H9 (cell line): ENCODE data around the gene BMP3. TPM values are rescaled to one million over a fixed set of nuclear protein-coding genes. Genes with fewer than 3 reads are reported as not detected.

Source experiments
- DNase-seq: peaks from one replicate; pipeline ENCODE4 v3.0.0-alpha.2; 2017
- H2AFZ ChIP-seq: one replicate; pipeline ENCODE4 v1.6.1; 2013; ENCODE audit warnings: mild to moderate bottlenecking, low read length, control low read depth, moderate library complexity
- H2AK5ac ChIP-seq: 2 replicates; pipeline ENCODE4 v1.6.1; 2013; ENCODE audit warnings: low read length, control low read depth, mixed read lengths; ENCODE audit not compliant: insufficient read length
- H2BK120ac ChIP-seq: one replicate; pipeline ENCODE4 v1.6.1; 2013; ENCODE audit warnings: low read depth, mild to moderate bottlenecking, low read length, control low read depth, inconsistent platforms; ENCODE audit not compliant: poor library complexity, severe bottlenecking
- H2BK12ac ChIP-seq: 2 replicates; pipeline ENCODE4 v1.6.1; 2013; ENCODE audit warnings: low read length, control low read depth, mixed read lengths, low read depth; ENCODE audit not compliant: insufficient read length
- H2BK15ac ChIP-seq: 2 replicates; pipeline ENCODE4 v1.6.1; 2013; ENCODE audit warnings: low read depth, low read length, control low read depth
- H2BK20ac ChIP-seq: one replicate; pipeline ENCODE4 v1.6.1; 2013; ENCODE audit warnings: low read depth, mild to moderate bottlenecking, low read length, control low read depth, inconsistent platforms; ENCODE audit not compliant: poor library complexity, severe bottlenecking
- H2BK5ac ChIP-seq: 2 replicates; pipeline ENCODE4 v1.6.1; 2013; ENCODE audit warnings: low read length, control low read depth, mixed read lengths; ENCODE audit not compliant: insufficient read length
- H3K14ac ChIP-seq: 2 replicates; pipeline ENCODE4 v1.6.1; 2013; ENCODE audit warnings: low read length, control low read depth; ENCODE audit not compliant: insufficient read depth
- H3K18ac ChIP-seq: 2 replicates; pipeline ENCODE4 v1.6.1; 2013; ENCODE audit warnings: low read depth, mild to moderate bottlenecking, mixed read lengths, low read length, control low read depth; ENCODE audit not compliant: insufficient read length
- H3K23ac ChIP-seq: 2 replicates; pipeline ENCODE4 v1.6.1; 2013; ENCODE audit warnings: low read length, control low read depth, mixed read lengths, low read depth; ENCODE audit not compliant: insufficient read length
- H3K23me2 ChIP-seq: 2 replicates; pipeline ENCODE4 v1.6.1; 2013; ENCODE audit warnings: low read depth, mild to moderate bottlenecking, mixed read lengths, low read length, control low read depth; ENCODE audit not compliant: insufficient read length, poor library complexity, severe bottlenecking
- H3K27ac ChIP-seq: 2 replicates; pipeline ENCODE4 v1.5.1; 2013; ENCODE audit warnings: low read length, control low read depth, mixed read lengths, low read depth; ENCODE audit not compliant: insufficient read length
- H3K27me3 ChIP-seq: 2 replicates; pipeline ENCODE4 v1.6.1; 2013; ENCODE audit warnings: low read length, control low read depth, inconsistent platforms; ENCODE audit not compliant: insufficient read depth
- H3K4ac ChIP-seq: 2 replicates; pipeline ENCODE4 v1.6.1; 2013; ENCODE audit warnings: low read depth, mild to moderate bottlenecking, control low read depth, inconsistent platforms, low read length, moderate library complexity
- H3K4me1 ChIP-seq: 2 replicates; pipeline ENCODE4 v1.6.1; 2013; ENCODE audit warnings: low read length, control low read depth, inconsistent platforms; ENCODE audit not compliant: insufficient read depth
- H3K4me2 ChIP-seq: 2 replicates; pipeline ENCODE4 v1.6.1; 2013; ENCODE audit warnings: low read length, control low read depth, mixed read lengths; ENCODE audit not compliant: insufficient read length, insufficient read depth
- H3K56ac ChIP-seq: 2 replicates; pipeline ENCODE4 v1.6.1; 2013; ENCODE audit warnings: low read depth, mild to moderate bottlenecking, mixed read lengths, low read length, control low read depth; ENCODE audit not compliant: insufficient read length
- H3K79me1 ChIP-seq: 2 replicates; pipeline ENCODE4 v1.6.1; 2013; ENCODE audit warnings: low read depth, mild to moderate bottlenecking, moderate library complexity, low read length, control low read depth, inconsistent platforms; ENCODE audit not compliant: insufficient read depth, poor library complexity, severe bottlenecking
- H3K79me2 ChIP-seq: 2 replicates; pipeline ENCODE4 v1.6.1; 2013; ENCODE audit warnings: low read length, control low read depth, inconsistent platforms; ENCODE audit not compliant: insufficient read depth
- H3K9ac ChIP-seq: 2 replicates; pipeline ENCODE4 v1.6.1; 2013; ENCODE audit warnings: low read length, control low read depth, mixed read lengths; ENCODE audit not compliant: insufficient read length; ENCODE audit errors: extremely low read depth
- H3K9me3 ChIP-seq: one replicate; pipeline ENCODE4 v1.6.1; 2013; ENCODE audit warnings: low read depth, low read length, inconsistent platforms; ENCODE audit not compliant: control insufficient read depth
- H3T11ph ChIP-seq: one replicate; pipeline ENCODE4 v1.6.1; 2013; ENCODE audit warnings: mild to moderate bottlenecking, low read length, control low read depth, inconsistent platforms
- H4K20me1 ChIP-seq: one replicate; pipeline ENCODE4 v1.6.1; 2013; ENCODE audit not compliant: control insufficient read depth, insufficient read length, insufficient read depth
- H4K5ac ChIP-seq: 2 replicates; pipeline ENCODE4 v1.6.1; 2013; ENCODE audit warnings: low read depth, mild to moderate bottlenecking, mixed read lengths, low read length, control low read depth; ENCODE audit not compliant: insufficient read length
- H4K8ac ChIP-seq: replicated peaks from 2 replicates; pipeline ENCODE4 v1.6.1; 2013; ENCODE audit warnings: low read length, control low read depth, mixed read lengths, low read depth; ENCODE audit not compliant: insufficient read length
- H4K91ac ChIP-seq: 2 replicates; pipeline ENCODE4 v1.6.1; 2013; ENCODE audit warnings: low read depth, mild to moderate bottlenecking, moderate library complexity, mixed read lengths, low read length, control low read depth; ENCODE audit not compliant: insufficient read length
- H3K27ac Mint-ChIP-seq, 3 experiments: 2 replicates in 2 of 3; 3 replicates in 1 of 3; pipeline ENCODE4 v1.8.0; 2020 to 2021; ENCODE audit warnings: mixed read lengths in 3 of 3, mild to moderate bottlenecking in 1 of 3, moderate library complexity in 1 of 3
- H3K27me3 Mint-ChIP-seq: 2 replicates; pipeline ENCODE4 v1.8.0; 2021; ENCODE audit warnings: low read depth, mild to moderate bottlenecking, moderate library complexity, mixed read lengths
- H3K36me3 Mint-ChIP-seq, 3 experiments: 2 replicates in 2 of 3; 3 replicates in 1 of 3; pipeline ENCODE4 v1.8.0; 2020 to 2021; ENCODE audit warnings: low read depth in 3 of 3, mixed read lengths in 3 of 3; ENCODE audit not compliant: insufficient read depth in 1 of 3
- H3K4me1 Mint-ChIP-seq, 2 experiments: 2 replicates each; pipeline ENCODE4 v1.8.0; 2020; ENCODE audit warnings: mixed read lengths in 2 of 2
- H3K4me3 Mint-ChIP-seq, 2 experiments: 2 replicates in 1 of 2; 3 replicates in 1 of 2; pipeline ENCODE4 v1.8.0; 2020 to 2021; ENCODE audit warnings: mild to moderate bottlenecking in 2 of 2, mixed read lengths in 2 of 2, moderate library complexity in 1 of 2
- H3K9me3 Mint-ChIP-seq, 2 experiments: 2 replicates in 1 of 2; 3 replicates in 1 of 2; pipeline ENCODE4 v1.8.0; 2020; ENCODE audit warnings: mild to moderate bottlenecking in 2 of 2, mixed read lengths in 2 of 2, moderate library complexity in 1 of 2
- WGBS: extraction: QIAGEN DNeasy Blood & Tissue Kit; methylation state at CpG from one replicate; pipeline ENCODE4 v1.1.7; 2013; ENCODE audit warnings: missing lambda C conversion rate, low lambda C conversion rate, mixed read lengths; ENCODE audit not compliant: insufficient read length; ENCODE audit errors: extremely low coverage; 5-methylcytosine and 5-hydroxymethylcytosine counted together
- total RNA-seq: library from RNA; stranded (reverse); gene quantifications from 2 replicates; pipeline ENCODE4 v1.2.1, GENCODE V29; 2021
- TF ChIP-seq, protein P1 (sequence below): fragments of 200-600 bp; sonication (generic); conservative IDR thresholded peaks from 3 replicates; pipeline ENCODE4 v1.8.0; 2021; ENCODE audit warnings: antibody characterized with exemption, mild to moderate bottlenecking

Gene BMP3
- total RNA-seq, 1 experiment from 2014 or later = not detected

DNA sequence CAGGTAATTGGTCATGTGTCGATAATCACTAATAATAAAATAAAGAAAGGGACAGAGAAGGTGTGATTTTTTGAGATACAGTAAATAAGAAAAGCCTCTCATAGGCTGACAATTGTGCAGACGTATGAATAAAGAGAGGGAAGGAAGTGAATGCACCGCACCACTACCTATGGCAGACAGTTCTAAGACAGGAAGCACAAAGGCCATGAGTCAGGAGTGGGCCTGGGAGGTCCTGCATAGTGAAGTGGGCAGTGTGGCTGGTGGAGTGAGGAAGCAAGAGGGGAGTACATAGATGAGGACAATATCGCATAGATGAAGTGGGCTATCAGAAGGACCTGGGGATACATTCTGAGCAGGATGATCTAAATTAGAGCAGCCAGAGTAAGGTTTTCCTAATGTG is 75.6 kb downstream of the BMP3 start:
- Histone ChIP-seq H3K9ac (no peak overlapping the region), H2AFZ (no peak overlapping the region), H3K23me2 (no peaks in the 10 kb centered on the region), H3T11ph (no peak overlapping the region), H2BK20ac (no peak overlapping the region), H3K27ac (no peak overlapping the region), H4K91ac (no peak overlapping the region), H4K5ac (no peak overlapping the region), H2BK5ac (no peak overlapping the region), H2BK12ac (no peak overlapping the region), H3K79me1 (no peaks in the 10 kb centered on the region), H3K4me2 (no peak overlapping the region), H2BK120ac (no peak overlapping the region), H3K9me3 (no peaks in the 10 kb centered on the region), H3K79me2 (no peaks in the 10 kb centered on the region), H3K23ac (no peak overlapping the region), H4K8ac (no peak overlapping the region), H2AK5ac (no peak overlapping the region), H3K4ac (no peak overlapping the region), H3K56ac (no peak overlapping the region), H2BK15ac (no peak overlapping the region), H3K14ac (no peak overlapping the region), H3K4me1 (no peaks in the 10 kb centered on the region), H3K18ac (no peak overlapping the region), H3K27me3 (no peaks in the 10 kb centered on the region), H4K20me1 (no peaks in the 10 kb centered on the region)
- no CpG with 5 or more reads among the region's 4 CpGs for WGBS
- no peaks in the 10 kb centered on the region for H3K27me3 Mint-ChIP-seq
- H3K4me3 Mint-ChIP-seq = no peak overlapping the region
- H3K36me3 Mint-ChIP-seq = no peaks in the 10 kb centered on the region
- H3K27ac Mint-ChIP-seq = no peak overlapping the region
- no peaks in the 10 kb centered on the region; a peak in 1 of 5 replicates for H3K9me3 Mint-ChIP-seq
- DNase-seq = no peak
- TF ChIP-seq, protein P1, sequence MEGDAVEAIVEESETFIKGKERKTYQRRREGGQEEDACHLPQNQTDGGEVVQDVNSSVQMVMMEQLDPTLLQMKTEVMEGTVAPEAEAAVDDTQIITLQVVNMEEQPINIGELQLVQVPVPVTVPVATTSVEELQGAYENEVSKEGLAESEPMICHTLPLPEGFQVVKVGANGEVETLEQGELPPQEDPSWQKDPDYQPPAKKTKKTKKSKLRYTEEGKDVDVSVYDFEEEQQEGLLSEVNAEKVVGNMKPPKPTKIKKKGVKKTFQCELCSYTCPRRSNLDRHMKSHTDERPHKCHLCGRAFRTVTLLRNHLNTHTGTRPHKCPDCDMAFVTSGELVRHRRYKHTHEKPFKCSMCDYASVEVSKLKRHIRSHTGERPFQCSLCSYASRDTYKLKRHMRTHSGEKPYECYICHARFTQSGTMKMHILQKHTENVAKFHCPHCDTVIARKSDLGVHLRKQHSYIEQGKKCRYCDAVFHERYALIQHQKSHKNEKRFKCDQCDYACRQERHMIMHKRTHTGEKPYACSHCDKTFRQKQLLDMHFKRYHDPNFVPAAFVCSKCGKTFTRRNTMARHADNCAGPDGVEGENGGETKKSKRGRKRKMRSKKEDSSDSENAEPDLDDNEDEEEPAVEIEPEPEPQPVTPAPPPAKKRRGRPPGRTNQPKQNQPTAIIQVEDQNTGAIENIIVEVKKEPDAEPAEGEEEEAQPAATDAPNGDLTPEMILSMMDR = no peak
- H3K4me1 Mint-ChIP-seq = no peaks in the 10 kb centered on the region

Other genes with a start within 250 kb of the BMP3 start
- 1.6 and 1.9 TPM in 2 replicates for gene PRKG2, start 184.5 kb downstream of the BMP3 start, total RNA-seq